ENCODE data around the gene FOXN1.

The FOXN1 gene

DNA sequence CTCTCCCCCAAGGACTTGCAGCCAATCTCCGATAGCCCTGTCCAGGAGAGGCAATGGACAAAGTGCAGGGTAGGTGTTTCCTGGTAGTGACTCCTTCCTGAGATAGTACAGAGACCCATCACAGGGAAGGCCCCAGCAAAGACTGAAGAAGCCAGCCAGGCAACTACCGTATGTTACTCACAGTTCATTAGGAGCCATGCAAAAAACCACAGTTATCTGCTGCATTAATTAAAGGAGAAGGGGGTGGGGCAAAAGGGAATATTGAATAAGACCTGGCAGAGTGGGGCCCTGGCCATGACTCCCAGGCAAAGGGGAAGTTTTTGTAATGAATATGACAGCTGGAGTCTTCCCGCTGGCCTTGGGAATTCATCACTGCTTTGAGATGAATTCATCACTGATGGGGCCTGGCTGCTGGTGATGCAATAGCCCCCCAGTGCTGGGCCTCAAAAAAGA is 35.2 kb upstream of the FOXN1 start:
- no peak for DNase-seq (ENCODE audit: low read depth in 1 of 2, low spot score in 1 of 2)
- TF ChIP-seq JUND (IDR thresholded peaks at IDR 0.05; ENCODE audit: low read depth), result no peak
- in situ Hi-C loops (cut with HindIII; ENCODE audit: low pct_unique_long_range_greater_than_20kb, low sequenced_read_pairs), result no loop called here

DNA sequence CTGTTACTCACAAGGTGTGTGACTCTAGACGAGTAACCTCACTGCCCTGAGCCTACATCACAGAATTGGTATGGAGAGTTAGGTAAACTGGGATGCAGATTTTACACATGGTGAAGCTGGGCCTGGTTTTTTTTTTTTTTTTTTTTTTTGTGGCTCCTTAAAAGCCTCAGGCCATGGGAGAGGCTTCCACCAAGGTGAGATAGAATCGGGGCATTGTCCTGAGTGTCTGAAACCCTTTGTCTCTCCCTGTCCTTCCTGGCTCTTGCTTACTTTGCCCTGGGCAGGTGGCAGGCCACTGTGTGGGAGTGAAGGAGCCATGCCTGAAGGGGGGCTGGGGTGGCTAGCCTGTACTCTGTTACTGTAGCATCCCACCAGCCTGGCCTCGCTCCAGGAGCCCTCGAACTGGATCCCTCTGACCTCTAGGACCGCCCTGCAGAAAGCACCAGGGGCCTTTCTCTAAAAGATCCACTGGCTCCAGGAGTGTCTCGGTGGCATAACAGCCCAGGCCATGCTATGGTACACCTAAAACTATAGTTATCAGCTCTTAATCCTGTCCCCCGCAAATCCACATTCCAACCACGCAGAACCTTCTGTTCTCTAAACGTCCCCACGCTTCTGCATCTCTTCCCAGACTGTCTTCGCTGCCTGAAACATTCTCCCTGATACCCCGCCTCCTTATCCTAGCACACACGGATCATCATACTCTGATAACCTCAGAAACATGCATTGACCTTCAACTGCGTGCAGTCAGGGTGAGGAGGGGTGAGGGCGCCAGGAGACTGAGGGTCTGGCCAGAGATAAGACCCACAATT is 34.4 kb upstream of the FOXN1 start:
- in situ Hi-C loops (cut with HindIII; ENCODE audit: low pct_unique_long_range_greater_than_20kb, low sequenced_read_pairs), result no loop called here

GRCh38 chr17:28472871-28473497 is 33.2 kb upstream of the FOXN1 start:
- in situ Hi-C loops (cut with HindIII; ENCODE audit: low pct_unique_long_range_greater_than_20kb, low sequenced_read_pairs), result no loop called here
- no peak for DNase-seq (ENCODE audit: low read depth in 1 of 2, low spot score in 1 of 2)
- TF ChIP-seq JUND (IDR thresholded peaks at IDR 0.05; ENCODE audit: low read depth), result no peak

More for the DNA sequence above, 34.4 kb upstream of the FOXN1 start:
- peak in 1 of 2 experiments; percentile 78 for DNase-seq (ENCODE audit: low read depth in 1 of 2, low spot score in 1 of 2)
- TF ChIP-seq JUND (IDR thresholded peaks at IDR 0.05; ENCODE audit: low read depth), result no peak

- peak in 1 of 2 experiments; percentile 51 for DNase-seq (ENCODE audit: low read depth in 1 of 2, low spot score in 1 of 2)
- in situ Hi-C loops (cut with HindIII; ENCODE audit: low pct_unique_long_range_greater_than_20kb, low sequenced_read_pairs), result no loop called here
- no peak for TF ChIP-seq JUND (IDR thresholded peaks at IDR 0.05; ENCODE audit: low read depth)
These were observed 32.6 kb upstream of the FOXN1 start, which contains the start of gene SLC13A2 for GRCh38 chr17:28473542-28473941. SLC13A2 (plus strand) TSS chr17:28473644; CDS start chr17:28473713, 69 bp downstream.

DNA sequence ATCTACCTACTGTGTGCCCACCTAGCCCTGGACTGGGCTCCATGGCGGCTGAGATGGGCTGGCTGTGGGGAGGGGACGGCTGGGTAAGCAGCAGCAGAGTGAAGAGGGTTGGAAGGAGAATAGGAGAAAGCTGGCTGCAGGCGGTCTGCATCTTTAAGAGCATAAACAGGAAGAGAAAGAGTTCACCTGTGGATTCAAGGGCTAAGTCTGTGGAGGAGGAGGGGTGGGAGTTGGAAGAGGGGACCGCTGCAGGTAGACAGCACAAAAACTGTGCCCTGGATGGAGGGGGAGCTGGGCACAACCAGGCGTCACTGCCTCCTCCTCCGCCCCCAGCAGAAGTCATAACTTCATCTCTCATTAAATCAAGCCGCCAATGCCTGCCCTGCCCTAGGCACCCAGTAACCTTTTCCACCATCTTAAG is 32.0 kb upstream of the FOXN1 start:
- in situ Hi-C loops (cut with HindIII; ENCODE audit: low pct_unique_long_range_greater_than_20kb, low sequenced_read_pairs), result no loop called here
- no peak for TF ChIP-seq JUND (IDR thresholded peaks at IDR 0.05; ENCODE audit: low read depth)
- DNase-seq (ENCODE audit: low read depth in 1 of 2, low spot score in 1 of 2), result no peak

GRCh38 chr17:28475151-28475900 is 30.8 kb upstream of the FOXN1 start:
- TF ChIP-seq JUND (IDR thresholded peaks at IDR 0.05; ENCODE audit: low read depth), result no peak

DNA sequence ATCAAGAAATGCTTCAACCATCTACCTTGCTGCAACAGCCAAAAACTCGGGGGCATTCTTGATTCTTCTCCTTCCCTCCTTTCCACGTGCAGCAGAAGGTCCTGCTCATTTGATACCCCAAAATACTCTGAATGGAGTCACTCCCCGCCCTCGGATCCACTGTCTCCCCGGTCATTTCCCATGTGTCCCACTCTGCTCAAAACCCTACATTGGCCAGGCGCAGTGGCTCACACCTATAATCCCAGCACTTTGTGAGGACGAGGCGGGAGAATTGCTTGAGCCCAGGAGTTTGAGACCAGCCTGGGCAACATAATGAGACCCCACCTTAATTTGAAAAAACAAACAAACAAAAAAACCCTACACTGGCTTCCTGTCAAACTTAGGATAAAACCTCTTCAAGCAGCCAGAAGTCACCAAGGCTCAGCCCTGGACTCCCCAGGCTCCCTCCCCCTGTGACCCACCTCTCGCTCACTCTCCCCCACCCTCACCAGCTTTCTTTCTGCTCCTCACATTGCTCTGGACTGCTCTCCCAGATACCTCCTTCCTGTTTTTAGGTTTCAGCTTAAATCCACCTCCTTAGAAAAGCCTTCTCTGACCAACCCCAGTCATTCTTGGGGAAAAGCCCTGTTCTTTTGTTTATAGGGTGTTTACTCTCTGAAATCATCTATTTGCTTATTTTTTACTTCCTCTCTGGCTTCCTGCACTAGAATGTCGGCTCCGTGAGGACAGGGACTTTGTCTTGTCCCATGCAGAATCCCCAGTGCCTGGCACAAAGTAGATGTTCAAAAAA is 29.9 kb upstream of the FOXN1 start:
- no peak for DNase-seq (ENCODE audit: low read depth in 1 of 2, low spot score in 1 of 2)
- no peak for TF ChIP-seq JUND (IDR thresholded peaks at IDR 0.05; ENCODE audit: low read depth)
- in situ Hi-C loops (cut with HindIII; ENCODE audit: low pct_unique_long_range_greater_than_20kb, low sequenced_read_pairs), result no loop called here

More at GRCh38 chr17:28475151-28475900, 30.8 kb upstream of the FOXN1 start:
- DNase-seq (ENCODE audit: low read depth in 1 of 2, low spot score in 1 of 2), result peak; percentile 59 to 78
- in situ Hi-C loops (cut with HindIII; ENCODE audit: low pct_unique_long_range_greater_than_20kb, low sequenced_read_pairs), result no loop called here

DNA sequence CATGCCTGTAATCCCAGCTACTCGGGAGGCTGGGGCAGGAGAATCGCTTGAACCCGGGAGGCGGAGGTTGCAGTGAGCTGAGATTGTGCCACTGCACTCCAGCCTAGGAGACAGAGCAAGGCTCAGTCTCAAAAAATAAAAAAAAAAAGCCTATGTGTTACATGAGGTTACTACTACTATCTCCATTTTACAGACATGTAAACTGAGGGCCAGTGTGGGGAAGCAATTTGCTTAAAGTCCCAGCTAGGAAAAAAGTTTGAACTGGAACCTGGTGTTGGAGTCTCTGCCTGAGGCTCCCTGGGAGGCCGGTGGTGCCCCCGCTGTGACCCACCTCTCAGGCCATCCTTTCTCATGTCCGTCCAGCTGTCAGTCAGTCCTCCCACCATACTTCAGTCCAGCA is 28.2 kb upstream of the FOXN1 start:
- in situ Hi-C loops (cut with HindIII; ENCODE audit: low pct_unique_long_range_greater_than_20kb, low sequenced_read_pairs), result no loop called here
- DNase-seq (ENCODE audit: low read depth in 1 of 2, low spot score in 1 of 2), result no peak

GRCh38 chr17:28478712-28479615 is 27.2 kb upstream of the FOXN1 start:
- DNase-seq (ENCODE audit: low read depth in 1 of 2, low spot score in 1 of 2), result no peak
- TF ChIP-seq JUND (IDR thresholded peaks at IDR 0.05; ENCODE audit: low read depth), result no peak
- in situ Hi-C loops (cut with HindIII; ENCODE audit: low pct_unique_long_range_greater_than_20kb, low sequenced_read_pairs), result no loop called here

More for the DNA sequence above, 28.2 kb upstream of the FOXN1 start:
- no peak for TF ChIP-seq JUND (IDR thresholded peaks at IDR 0.05; ENCODE audit: low read depth)

DNA sequence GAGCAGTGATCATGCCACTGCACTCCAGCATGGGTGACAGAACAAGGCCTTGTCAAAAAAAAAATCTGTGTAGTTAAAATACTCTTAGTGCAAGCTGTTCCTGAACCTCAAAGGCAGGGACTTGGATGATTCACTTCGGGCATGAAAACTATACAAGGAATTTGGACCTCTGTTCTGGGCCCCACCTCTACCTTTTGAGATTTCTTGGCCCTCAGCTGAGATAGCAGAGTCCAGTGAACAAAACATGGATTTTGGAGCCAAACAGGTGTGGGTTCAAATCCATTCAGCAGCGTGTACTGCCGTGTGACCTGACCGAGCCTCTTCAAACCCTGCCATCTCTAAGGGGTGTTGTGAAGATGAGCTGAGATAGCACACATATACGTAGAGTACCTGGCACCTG is 25.9 kb upstream of the FOXN1 start:
- no peak for DNase-seq (ENCODE audit: low read depth in 1 of 2, low spot score in 1 of 2)
- in situ Hi-C loops (cut with HindIII; ENCODE audit: low pct_unique_long_range_greater_than_20kb, low sequenced_read_pairs), result no loop called here
- TF ChIP-seq JUND (IDR thresholded peaks at IDR 0.05; ENCODE audit: low read depth), result no peak

Measured in T47D (cell line).